Esophagus squamous epithelium (tissue), 4 donors: ENCODE data around the gene ENTREP3.

Source experiments
- POLR2A ChIP-seq, 4 donors: fragments of 450-650 bp; IDR thresholded peaks; one replicate each; pipeline ENCODE4 v1.6.1; 2017; ENCODE audit warnings: antibody characterized with exemption in 4 of 4, mild to moderate bottlenecking in 4 of 4, moderate library complexity in 3 of 4
- TF ChIP-seq, protein P1 (sequence below), 6 experiments: fragments of 450-650 bp in 4 of 6; fragments of 200-600 bp in 2 of 6; sonication (generic) in 2 of 6; IDR thresholded peaks; one replicate each; pipeline ENCODE4 v1.5.1; 2016 to 2019; ENCODE audit warnings: antibody characterized with exemption in 6 of 6, mild to moderate bottlenecking in 4 of 6, moderate library complexity in 4 of 6

DNA sequence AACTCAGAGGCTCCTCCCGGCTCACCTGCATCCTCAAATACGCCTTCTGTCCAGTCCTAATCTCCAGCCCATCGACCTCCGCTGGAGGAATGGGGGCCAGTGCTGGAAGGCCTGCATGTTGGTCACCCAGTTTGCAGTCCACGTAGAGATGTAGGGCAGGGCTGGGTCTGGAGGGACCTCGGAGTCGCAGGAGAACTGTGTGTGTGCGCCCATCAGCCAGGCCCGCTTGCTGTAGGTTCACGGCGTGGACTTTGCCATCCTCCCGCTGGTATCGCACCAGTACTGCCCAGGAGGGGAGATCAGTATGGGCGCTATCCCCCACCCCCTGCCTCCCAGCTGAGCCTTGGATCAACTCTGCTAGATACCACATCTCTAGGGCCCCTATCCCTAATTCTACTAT, 50.2 kb downstream of the ENTREP3 start:
- TF ChIP-seq, protein P1, sequence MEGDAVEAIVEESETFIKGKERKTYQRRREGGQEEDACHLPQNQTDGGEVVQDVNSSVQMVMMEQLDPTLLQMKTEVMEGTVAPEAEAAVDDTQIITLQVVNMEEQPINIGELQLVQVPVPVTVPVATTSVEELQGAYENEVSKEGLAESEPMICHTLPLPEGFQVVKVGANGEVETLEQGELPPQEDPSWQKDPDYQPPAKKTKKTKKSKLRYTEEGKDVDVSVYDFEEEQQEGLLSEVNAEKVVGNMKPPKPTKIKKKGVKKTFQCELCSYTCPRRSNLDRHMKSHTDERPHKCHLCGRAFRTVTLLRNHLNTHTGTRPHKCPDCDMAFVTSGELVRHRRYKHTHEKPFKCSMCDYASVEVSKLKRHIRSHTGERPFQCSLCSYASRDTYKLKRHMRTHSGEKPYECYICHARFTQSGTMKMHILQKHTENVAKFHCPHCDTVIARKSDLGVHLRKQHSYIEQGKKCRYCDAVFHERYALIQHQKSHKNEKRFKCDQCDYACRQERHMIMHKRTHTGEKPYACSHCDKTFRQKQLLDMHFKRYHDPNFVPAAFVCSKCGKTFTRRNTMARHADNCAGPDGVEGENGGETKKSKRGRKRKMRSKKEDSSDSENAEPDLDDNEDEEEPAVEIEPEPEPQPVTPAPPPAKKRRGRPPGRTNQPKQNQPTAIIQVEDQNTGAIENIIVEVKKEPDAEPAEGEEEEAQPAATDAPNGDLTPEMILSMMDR (IDR thresholded peaks at IDR 0.05): no peak
- no peak for TF ChIP-seq POLR2A (IDR thresholded peaks at IDR 0.05)
